Lower lobe of right lung (tissue), 2 donors: Measurements from ENCODE around the gene INO80D. TPM values are rescaled to one million over a fixed set of nuclear protein-coding genes. Genes with fewer than 3 reads are reported as not detected.

ENCODE experiments used
- ATAC-seq, 2 donors: fragments of 200-7000 bp; cut with Tn5 transposase; one replicate each; pipeline ENCODE4 v1.9.1; 2020 to 2022; ENCODE audit warnings: mild to moderate bottlenecking in 2 of 2, moderate library complexity in 2 of 2
- DNase-seq: peaks from one replicate; pipeline ENCODE4 v3.0.0-alpha.2; 2020
- H3K27ac ChIP-seq: fragments of 200-600 bp; one replicate; pipeline ENCODE4 v1.8.0; 2022
- H3K27me3 ChIP-seq: fragments of 200-600 bp; one replicate; pipeline ENCODE4 v1.8.0; 2022; ENCODE audit warnings: low read depth
- H3K36me3 ChIP-seq: fragments of 200-600 bp; one replicate; pipeline ENCODE4 v1.8.0; 2022; ENCODE audit warnings: mild to moderate bottlenecking
- H3K4me1 ChIP-seq: fragments of 200-600 bp; one replicate; pipeline ENCODE4 v1.8.0; 2022
- H3K4me3 ChIP-seq: fragments of 200-600 bp; one replicate; pipeline ENCODE4 v1.8.0; 2022; ENCODE audit warnings: mild to moderate bottlenecking
- H3K9me3 ChIP-seq: fragments of 200-600 bp; one replicate; pipeline ENCODE4 v1.8.0; 2022
- CTCF ChIP-seq: fragments of 200-600 bp; IDR thresholded peaks from one replicate; pipeline ENCODE4 v1.8.0; 2022; ENCODE audit warnings: antibody characterized with exemption, mild to moderate bottlenecking
- intact Hi-C: fragments of 100-400 bp; cut with DNase I; formaldehyde crosslinking; loops from one replicate; pipeline ENCODE4 v1.11.0; 2022
- total RNA-seq: library from RNA; stranded (reverse); fragmentation: NEBNext Ultra II Directional; extraction: Animal tissue kit (Norgen Biotek cat#: 25700); gene quantifications from one replicate; pipeline ENCODE4 v1.2.1, GENCODE V29; 2021
- donor health status: DM: no; HTN: yes; CAD: no; lungs with severe emphysema.

INO80D gene
- total RNA-seq, 1 donor from 2014 or later = 26.0 TPM

- DNase-seq = no peak
- Histone ChIP-seq H3K27ac (no peak overlapping the region), H3K9me3 (no peaks in the 10 kb centered on the region), H3K4me3 (no peak overlapping the region), H3K4me1 (peaks cover 6% of the 10 kb centered on the region), H3K36me3 (no peaks in the 10 kb centered on the region), H3K27me3 (no peaks in the 10 kb centered on the region)
- intact Hi-C loops = no loop called here
- ATAC-seq = no peak
- TF ChIP-seq CTCF = no peak
Observed at GRCh38 chr2:206069417-206069816, 16.6 kb downstream of the INO80D start.

GRCh38 chr2:206068207-206068606 lies 17.8 kb downstream of the INO80D start:
- no peak for TF ChIP-seq CTCF
- ATAC-seq = no peak

GRCh38 chr2:206064077-206064476 lies 21.9 kb downstream of the INO80D start:
- TF ChIP-seq CTCF = no peak
- no peak for DNase-seq
- Histone ChIP-seq H3K9me3 (no peaks in the 10 kb centered on the region), H3K27me3 (no peaks in the 10 kb centered on the region), H3K27ac (no peak overlapping the region), H3K4me3 (no peak overlapping the region), H3K36me3 (peaks cover 31% of the 10 kb centered on the region), H3K4me1 (no peaks in the 10 kb centered on the region)
- ATAC-seq = no peak
- intact Hi-C loops = no loop called here

More at GRCh38 chr2:206068207-206068606, 17.8 kb downstream of the INO80D start:
- peaks cover 6% of the 10 kb centered on the region for H3K4me1 ChIP-seq
- H3K36me3 ChIP-seq = peaks cover 2% of the 10 kb centered on the region
- no peak for DNase-seq
- no peaks in the 10 kb centered on the region for H3K27me3 ChIP-seq
- no peak overlapping the region for H3K27ac ChIP-seq
- H3K4me3 ChIP-seq = no peak overlapping the region
- H3K9me3 ChIP-seq = no peaks in the 10 kb centered on the region
- intact Hi-C loops = no loop called here

GRCh38 chr2:206063635-206064034 lies 22.3 kb downstream of the INO80D start:
- DNase-seq = no peak
- intact Hi-C loops = no loop called here
- Histone ChIP-seq H3K4me3 (no peak overlapping the region), H3K36me3 (peaks cover 31% of the 10 kb centered on the region), H3K9me3 (no peaks in the 10 kb centered on the region), H3K27ac (no peak overlapping the region), H3K4me1 (no peaks in the 10 kb centered on the region), H3K27me3 (no peaks in the 10 kb centered on the region)
- no peak for TF ChIP-seq CTCF
- no peak for ATAC-seq

- DNase-seq = no peak
- Histone ChIP-seq H3K36me3 (peaks cover 31% of the 10 kb centered on the region), H3K27ac (no peak overlapping the region), H3K4me3 (no peak overlapping the region), H3K9me3 (no peaks in the 10 kb centered on the region), H3K27me3 (no peaks in the 10 kb centered on the region), H3K4me1 (no peaks in the 10 kb centered on the region)
- intact Hi-C loops = no loop called here
- ATAC-seq = no peak
- no peak for TF ChIP-seq CTCF
Observed at GRCh38 chr2:206062724-206063123, 23.2 kb downstream of the INO80D start.

- Histone ChIP-seq H3K9me3 (no peaks in the 10 kb centered on the region), H3K27ac (no peak overlapping the region), H3K27me3 (no peaks in the 10 kb centered on the region), H3K36me3 (peaks cover 46% of the 10 kb centered on the region), H3K4me1 (no peaks in the 10 kb centered on the region), H3K4me3 (no peak overlapping the region)
- DNase-seq (no peak), ATAC-seq (no peak)
- intact Hi-C loops = no loop called here
- no peak for TF ChIP-seq CTCF
Observed at GRCh38 chr2:206056286-206056685, 29.7 kb downstream of the INO80D start.
